SK-N-SH treated with all-trans-retinoic acid at 6 μM for 48 hours (cell line): ENCODE results near the gene MRGPRF.

Experiments
- ATAC-seq: fragments of 200-7000 bp; cut with Tn5 transposase; 3 replicates; pipeline ENCODE4 v1.9.1; 2020; ENCODE audit warnings: mild to moderate bottlenecking, moderate library complexity
- BACH2 ChIP-seq: fragments of 250-450 bp; sonication (Bioruptor Pico); IDR thresholded peaks from 2 replicates; pipeline ENCODE4 v1.9.0; 2021; ENCODE audit warnings: mild to moderate bottlenecking, borderline replicate concordance
- CSDC2 ChIP-seq: fragments of 250-450 bp; sonication (Bioruptor Pico); IDR thresholded peaks from 2 replicates; pipeline ENCODE4 v1.5.0; 2020; ENCODE audit warnings: mild to moderate bottlenecking, moderate library complexity
- ESRRG ChIP-seq: fragments of 250-450 bp; sonication (Bioruptor Pico); IDR thresholded peaks from 2 replicates; pipeline ENCODE4 v1.6.1; 2021; ENCODE audit warnings: mild to moderate bottlenecking
- GLIS3 ChIP-seq: fragments of 250-450 bp; sonication (Bioruptor Pico); IDR thresholded peaks from 2 replicates; pipeline ENCODE4 v1.5.0; 2020; ENCODE audit warnings: mild to moderate bottlenecking, moderate library complexity
- ISL1 ChIP-seq: fragments of 250-450 bp; sonication (Bioruptor Pico); IDR thresholded peaks from 2 replicates; pipeline ENCODE4 v2.1.2; 2022; ENCODE audit warnings: mild to moderate bottlenecking, moderate library complexity
- OSR1 ChIP-seq: fragments of 250-450 bp; sonication (Bioruptor Pico); IDR thresholded peaks from 2 replicates; pipeline ENCODE4 v1.8.0; 2022; ENCODE audit warnings: moderate library complexity, mild to moderate bottlenecking, inconsistent platforms
- PPARA ChIP-seq: fragments of 250-450 bp; sonication (Bioruptor Pico); IDR thresholded peaks from 2 replicates; pipeline ENCODE4 v1.5.0; 2020; ENCODE audit warnings: mild to moderate bottlenecking, borderline replicate concordance
- SNAI2 ChIP-seq: fragments of 250-450 bp; sonication (Bioruptor Pico); IDR thresholded peaks from 2 replicates; pipeline ENCODE4 v1.5.0; 2020; ENCODE audit warnings: mild to moderate bottlenecking, moderate library complexity
- ZC3H10 ChIP-seq: fragments of 250-450 bp; sonication (Bioruptor Pico); IDR thresholded peaks from 2 replicates; pipeline ENCODE4 v1.5.1; 2021; ENCODE audit warnings: mild to moderate bottlenecking, moderate library complexity
- ZFP3 ChIP-seq: fragments of 250-450 bp; sonication (Bioruptor Pico); IDR thresholded peaks from 2 replicates; pipeline ENCODE4 v1.5.0; 2020; ENCODE audit warnings: mild to moderate bottlenecking, moderate library complexity
- ZFP30 ChIP-seq: fragments of 450-650 bp; formaldehyde crosslinking; IDR thresholded peaks from 2 replicates; pipeline ENCODE4 v1.5.0; 2022; ENCODE audit warnings: mild to moderate bottlenecking, moderate library complexity
- ZNF70 ChIP-seq: fragments of 450-650 bp; formaldehyde crosslinking; IDR thresholded peaks from 2 replicates; pipeline ENCODE4 v1.5.0; 2020; ENCODE audit warnings: mild to moderate bottlenecking, moderate library complexity
- ZNF8 ChIP-seq: fragments of 450-650 bp; formaldehyde crosslinking; IDR thresholded peaks from 2 replicates; pipeline ENCODE4 v1.5.0; 2020; ENCODE audit warnings: mild to moderate bottlenecking, moderate library complexity
- TF ChIP-seq, protein P1 (sequence below): fragments of 250-450 bp; sonication (Bioruptor Pico); IDR thresholded peaks from 2 replicates; pipeline ENCODE4 v1.5.1; 2020; ENCODE audit warnings: low read depth, mild to moderate bottlenecking, moderate library complexity
- TF ChIP-seq, protein P2 (sequence below): fragments of 250-450 bp; sonication (Bioruptor Pico); IDR thresholded peaks from 2 replicates; pipeline ENCODE4 v1.5.1; 2021; ENCODE audit warnings: mild to moderate bottlenecking, moderate library complexity
- TF ChIP-seq, protein P3 (sequence below): fragments of 250-450 bp; sonication (Bioruptor Pico); IDR thresholded peaks from 2 replicates; pipeline ENCODE4 v1.8.0; 2020; ENCODE audit warnings: mild to moderate bottlenecking, moderate library complexity, borderline replicate concordance
- TF ChIP-seq, protein P4 (sequence below): fragments of 250-450 bp; sonication (Bioruptor Pico); IDR thresholded peaks from 2 replicates; pipeline ENCODE4 v1.5.0; 2020; ENCODE audit warnings: mild to moderate bottlenecking, moderate library complexity

Gene MRGPRF, protein sequence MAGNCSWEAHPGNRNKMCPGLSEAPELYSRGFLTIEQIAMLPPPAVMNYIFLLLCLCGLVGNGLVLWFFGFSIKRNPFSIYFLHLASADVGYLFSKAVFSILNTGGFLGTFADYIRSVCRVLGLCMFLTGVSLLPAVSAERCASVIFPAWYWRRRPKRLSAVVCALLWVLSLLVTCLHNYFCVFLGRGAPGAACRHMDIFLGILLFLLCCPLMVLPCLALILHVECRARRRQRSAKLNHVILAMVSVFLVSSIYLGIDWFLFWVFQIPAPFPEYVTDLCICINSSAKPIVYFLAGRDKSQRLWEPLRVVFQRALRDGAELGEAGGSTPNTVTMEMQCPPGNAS

DNA sequence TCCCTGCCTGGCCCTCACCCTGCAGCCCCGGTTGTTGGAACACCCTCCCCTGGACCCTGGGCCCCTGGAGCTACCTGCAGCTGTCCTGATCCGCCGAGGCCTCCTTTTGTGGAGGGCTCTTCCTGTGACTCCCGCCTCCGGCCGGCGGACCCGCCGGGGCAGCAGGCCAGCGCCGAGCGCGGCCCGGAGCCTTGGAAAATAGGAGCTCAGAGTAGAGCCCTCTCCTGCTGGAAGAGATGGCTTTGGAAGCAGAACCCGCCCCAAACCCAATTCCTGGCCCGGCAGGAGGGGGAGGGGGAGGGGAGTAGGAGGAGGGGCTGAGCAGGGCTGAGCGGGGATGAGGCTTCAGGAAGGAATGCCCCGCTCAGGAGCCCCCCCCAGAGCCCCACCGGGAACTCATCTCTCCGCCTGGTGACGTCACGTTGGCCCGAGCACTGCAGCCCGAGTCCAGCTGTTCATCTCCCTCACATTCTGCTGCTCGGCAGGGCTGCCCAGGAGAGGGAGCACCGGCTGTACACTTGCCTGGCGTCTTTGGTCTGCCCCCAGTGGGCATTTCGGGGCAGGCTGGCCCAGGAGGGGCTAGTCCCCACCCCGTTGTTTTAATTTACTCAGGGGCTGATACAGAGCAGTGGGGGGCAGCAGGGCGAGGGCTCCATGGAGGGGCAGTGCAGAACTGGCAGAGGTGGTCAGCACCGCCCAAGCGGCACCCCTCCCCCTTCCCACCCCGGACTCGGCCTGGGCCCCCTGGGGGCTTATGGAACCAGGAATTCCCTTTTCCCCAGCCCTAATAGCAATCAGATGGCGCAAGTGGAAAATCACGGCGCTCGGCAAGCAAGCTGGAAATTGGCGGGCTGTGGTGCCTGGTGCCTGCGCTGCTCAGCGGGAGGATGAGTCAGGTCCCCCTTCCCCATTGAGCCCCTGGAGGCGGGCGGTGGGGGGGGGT is at the start of gene MRGPRF:
MRGPRF (minus strand) TSS at position 238 of the 943 bp plus-strand sequence. CDS start 3,345 bp downstream, outside the sequence.
- TF ChIP-seq, protein P1, sequence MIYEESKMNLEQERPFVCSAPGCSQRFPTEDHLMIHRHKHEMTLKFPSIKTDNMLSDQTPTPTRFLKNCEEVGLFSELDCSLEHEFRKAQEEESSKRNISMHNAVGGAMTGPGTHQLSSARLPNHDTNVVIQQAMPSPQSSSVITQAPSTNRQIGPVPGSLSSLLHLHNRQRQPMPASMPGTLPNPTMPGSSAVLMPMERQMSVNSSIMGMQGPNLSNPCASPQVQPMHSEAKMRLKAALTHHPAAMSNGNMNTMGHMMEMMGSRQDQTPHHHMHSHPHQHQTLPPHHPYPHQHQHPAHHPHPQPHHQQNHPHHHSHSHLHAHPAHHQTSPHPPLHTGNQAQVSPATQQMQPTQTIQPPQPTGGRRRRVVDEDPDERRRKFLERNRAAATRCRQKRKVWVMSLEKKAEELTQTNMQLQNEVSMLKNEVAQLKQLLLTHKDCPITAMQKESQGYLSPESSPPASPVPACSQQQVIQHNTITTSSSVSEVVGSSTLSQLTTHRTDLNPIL (CRISPR knock-in tag): no peak
- TF ChIP-seq PPARA (no peak), ZC3H10 (CRISPR knock-in tag) (no peak), ZFP3 (CRISPR knock-in tag) (no peak), ZNF70 (no peak), ZFP30 (CRISPR knock-in tag) (no peak), ZNF8 (CRISPR knock-in tag) (no peak), ISL1 (no peak), GLIS3 (CRISPR knock-in tag) (no peak)
- TF ChIP-seq, protein P2, sequence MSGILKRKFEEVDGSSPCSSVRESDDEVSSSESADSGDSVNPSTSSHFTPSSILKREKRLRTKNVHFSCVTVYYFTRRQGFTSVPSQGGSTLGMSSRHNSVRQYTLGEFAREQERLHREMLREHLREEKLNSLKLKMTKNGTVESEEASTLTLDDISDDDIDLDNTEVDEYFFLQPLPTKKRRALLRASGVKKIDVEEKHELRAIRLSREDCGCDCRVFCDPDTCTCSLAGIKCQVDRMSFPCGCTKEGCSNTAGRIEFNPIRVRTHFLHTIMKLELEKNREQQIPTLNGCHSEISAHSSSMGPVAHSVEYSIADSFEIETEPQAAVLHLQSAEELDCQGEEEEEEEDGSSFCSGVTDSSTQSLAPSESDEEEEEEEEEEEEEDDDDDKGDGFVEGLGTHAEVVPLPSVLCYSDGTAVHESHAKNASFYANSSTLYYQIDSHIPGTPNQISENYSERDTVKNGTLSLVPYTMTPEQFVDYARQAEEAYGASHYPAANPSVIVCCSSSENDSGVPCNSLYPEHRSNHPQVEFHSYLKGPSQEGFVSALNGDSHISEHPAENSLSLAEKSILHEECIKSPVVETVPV (CRISPR knock-in tag): no peak
- ATAC-seq: peak; percentile 49

DNA sequence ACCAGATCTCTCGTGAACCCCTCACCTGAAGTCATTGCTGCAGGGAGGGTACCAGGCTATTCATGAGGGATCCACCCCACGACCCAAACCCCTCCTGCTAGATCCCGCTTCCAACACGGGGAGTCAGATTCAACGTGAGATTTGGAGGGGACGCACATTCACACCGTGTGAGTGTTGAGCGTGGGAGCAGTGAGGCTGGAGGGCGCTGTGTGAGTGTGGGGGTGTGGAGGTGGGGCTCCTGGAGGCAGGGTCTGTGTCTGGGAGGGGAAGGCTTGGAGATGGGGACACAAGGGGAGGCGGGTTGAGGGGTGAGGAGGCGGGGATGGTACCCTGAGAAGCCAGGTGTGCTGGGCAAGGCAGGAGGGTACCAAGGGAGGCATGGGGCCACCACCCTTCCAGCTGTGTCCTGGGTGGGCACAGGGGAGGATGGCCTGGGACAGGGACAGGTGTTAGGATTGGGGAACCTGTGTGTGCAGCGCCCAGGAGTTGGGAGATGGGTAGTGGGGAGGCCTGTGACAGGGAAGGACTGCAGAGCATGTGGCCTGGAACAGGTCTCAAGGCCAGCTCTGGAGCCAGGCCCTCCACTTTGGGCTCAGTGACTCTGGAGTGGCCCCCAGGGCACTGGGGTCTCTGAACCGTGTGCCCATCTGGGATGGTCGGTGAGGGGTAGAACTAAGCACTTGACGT is 49.3 kb upstream of the MRGPRF start:
- ATAC-seq: no peak
- TF ChIP-seq ZC3H10 (CRISPR knock-in tag): no peak
- TF ChIP-seq BACH2: no peak
- TF ChIP-seq, protein P3, sequence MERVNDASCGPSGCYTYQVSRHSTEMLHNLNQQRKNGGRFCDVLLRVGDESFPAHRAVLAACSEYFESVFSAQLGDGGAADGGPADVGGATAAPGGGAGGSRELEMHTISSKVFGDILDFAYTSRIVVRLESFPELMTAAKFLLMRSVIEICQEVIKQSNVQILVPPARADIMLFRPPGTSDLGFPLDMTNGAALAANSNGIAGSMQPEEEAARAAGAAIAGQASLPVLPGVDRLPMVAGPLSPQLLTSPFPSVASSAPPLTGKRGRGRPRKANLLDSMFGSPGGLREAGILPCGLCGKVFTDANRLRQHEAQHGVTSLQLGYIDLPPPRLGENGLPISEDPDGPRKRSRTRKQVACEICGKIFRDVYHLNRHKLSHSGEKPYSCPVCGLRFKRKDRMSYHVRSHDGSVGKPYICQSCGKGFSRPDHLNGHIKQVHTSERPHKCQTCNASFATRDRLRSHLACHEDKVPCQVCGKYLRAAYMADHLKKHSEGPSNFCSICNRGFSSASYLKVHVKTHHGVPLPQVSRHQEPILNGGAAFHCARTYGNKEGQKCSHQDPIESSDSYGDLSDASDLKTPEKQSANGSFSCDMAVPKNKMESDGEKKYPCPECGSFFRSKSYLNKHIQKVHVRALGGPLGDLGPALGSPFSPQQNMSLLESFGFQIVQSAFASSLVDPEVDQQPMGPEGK (CRISPR knock-in tag): no peak
- TF ChIP-seq, protein P4, sequence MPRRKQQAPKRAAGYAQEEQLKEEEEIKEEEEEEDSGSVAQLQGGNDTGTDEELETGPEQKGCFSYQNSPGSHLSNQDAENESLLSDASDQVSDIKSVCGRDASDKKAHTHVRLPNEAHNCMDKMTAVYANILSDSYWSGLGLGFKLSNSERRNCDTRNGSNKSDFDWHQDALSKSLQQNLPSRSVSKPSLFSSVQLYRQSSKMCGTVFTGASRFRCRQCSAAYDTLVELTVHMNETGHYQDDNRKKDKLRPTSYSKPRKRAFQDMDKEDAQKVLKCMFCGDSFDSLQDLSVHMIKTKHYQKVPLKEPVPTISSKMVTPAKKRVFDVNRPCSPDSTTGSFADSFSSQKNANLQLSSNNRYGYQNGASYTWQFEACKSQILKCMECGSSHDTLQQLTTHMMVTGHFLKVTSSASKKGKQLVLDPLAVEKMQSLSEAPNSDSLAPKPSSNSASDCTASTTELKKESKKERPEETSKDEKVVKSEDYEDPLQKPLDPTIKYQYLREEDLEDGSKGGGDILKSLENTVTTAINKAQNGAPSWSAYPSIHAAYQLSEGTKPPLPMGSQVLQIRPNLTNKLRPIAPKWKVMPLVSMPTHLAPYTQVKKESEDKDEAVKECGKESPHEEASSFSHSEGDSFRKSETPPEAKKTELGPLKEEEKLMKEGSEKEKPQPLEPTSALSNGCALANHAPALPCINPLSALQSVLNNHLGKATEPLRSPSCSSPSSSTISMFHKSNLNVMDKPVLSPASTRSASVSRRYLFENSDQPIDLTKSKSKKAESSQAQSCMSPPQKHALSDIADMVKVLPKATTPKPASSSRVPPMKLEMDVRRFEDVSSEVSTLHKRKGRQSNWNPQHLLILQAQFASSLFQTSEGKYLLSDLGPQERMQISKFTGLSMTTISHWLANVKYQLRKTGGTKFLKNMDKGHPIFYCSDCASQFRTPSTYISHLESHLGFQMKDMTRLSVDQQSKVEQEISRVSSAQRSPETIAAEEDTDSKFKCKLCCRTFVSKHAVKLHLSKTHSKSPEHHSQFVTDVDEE (CRISPR knock-in tag): no peak
- TF ChIP-seq, protein P2 (CRISPR knock-in tag): no peak

DNA sequence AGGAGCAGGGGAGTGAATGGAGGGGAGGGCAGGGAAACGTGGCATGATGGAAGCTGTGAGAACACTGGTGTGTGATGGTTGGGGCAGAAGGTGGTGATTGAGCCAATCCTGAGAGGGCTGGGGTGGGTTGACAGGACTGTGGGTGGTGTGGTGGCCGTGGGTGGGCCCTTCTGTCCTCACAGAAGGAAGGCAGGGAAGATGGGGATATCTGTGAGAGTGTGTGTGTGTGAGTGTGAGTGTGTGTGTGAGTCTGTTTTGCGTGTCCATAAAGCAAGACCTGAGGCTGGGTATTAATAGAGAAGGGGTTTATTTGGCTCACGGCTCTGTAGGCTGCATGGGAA is 48.6 kb upstream of the MRGPRF start:
- no peak for ATAC-seq
- TF ChIP-seq ZNF70 (no peak), ISL1 (no peak), CSDC2 (CRISPR knock-in tag) (no peak), SNAI2 (no peak), ESRRG (CRISPR knock-in tag) (no peak), GLIS3 (CRISPR knock-in tag) (no peak), ZC3H10 (CRISPR knock-in tag) (no peak), PPARA (no peak), ZFP3 (CRISPR knock-in tag) (no peak), OSR1 (CRISPR knock-in tag) (no peak)
- TF ChIP-seq, protein P3 (CRISPR knock-in tag): no peak
- TF ChIP-seq, protein P4 (CRISPR knock-in tag): no peak
- TF ChIP-seq, protein P1 (CRISPR knock-in tag): no peak
